Transverse colon (tissue), 4 donors: Measurements from ENCODE around the gene ZDHHC14.

Experiments used
- CTCF ChIP-seq, 5 experiments: fragments of 200-600 bp in 3 of 5; fragments of 450-650 bp in 2 of 5; sonication (generic) in 3 of 5; IDR thresholded peaks; 1 replicate in 2 of 5; 2 replicates in 3 of 5; pipeline ENCODE4 v1.5.1; 2016 to 2017; ENCODE audit warnings: antibody characterized with exemption in 5 of 5, inconsistent platforms in 3 of 5, mild to moderate bottlenecking in 2 of 5, moderate library complexity in 1 of 5
- EP300 ChIP-seq: sonication (generic); formaldehyde crosslinking; IDR thresholded peaks from one replicate; pipeline ENCODE4 v1.6.1; 2017; ENCODE audit warnings: antibody characterized with exemption, low read depth
- POLR2A ChIP-seq: fragments of 450-650 bp; IDR thresholded peaks from one replicate; pipeline ENCODE4 v1.6.1; 2016; ENCODE audit warnings: antibody characterized with exemption, mild to moderate bottlenecking, moderate library complexity
- POLR2AphosphoS5 ChIP-seq, 3 donors: sonication (generic); formaldehyde crosslinking; IDR thresholded peaks; one replicate each; pipeline ENCODE4 v1.6.1; 2016; ENCODE audit warnings: antibody characterized with exemption in 3 of 3

GRCh38 chr6:157715728-157716164 is 334.8 kb downstream of the ZDHHC14 start:
- TF ChIP-seq CTCF (IDR thresholded peaks at IDR 0.05): no peak
- TF ChIP-seq EP300: no peak
- TF ChIP-seq POLR2A: no peak
- TF ChIP-seq POLR2AphosphoS5 (IDR thresholded peaks at IDR 0.05): peak in 1 of 3 donors; percentile 72
